ENCODE results near the gene MTERF2.
A peak's percentile ranks its signal among the peaks of the same experiment; 100 is the strongest.

MTERF2 gene

GRCh38 chr12:106953352-106954250, 33.3 kb downstream of the MTERF2 start:
- no peak for FAIRE-seq

GRCh38 chr12:106950591-106950990, 36.4 kb downstream of the MTERF2 start:
- no peak for FAIRE-seq

GRCh38 chr12:106947461-106947860, 39.5 kb downstream of the MTERF2 start:
- no peak for FAIRE-seq

GRCh38 chr12:106945261-106945851, 41.6 kb downstream of the MTERF2 start:
- peak; percentile 93 for FAIRE-seq

GRCh38 chr12:106942775-106943174, 44.2 kb downstream of the MTERF2 start:
- no peak for FAIRE-seq

GRCh38 chr12:106941481-106942156, 45.3 kb downstream of the MTERF2 start:
- FAIRE-seq, result no peak

- FAIRE-seq, result no peak
These were observed 52.7 kb downstream of the MTERF2 start for GRCh38 chr12:106934277-106934676.

Data from A204.1 (cell line).